HG03103 (cell line): Measurements from ENCODE around the gene NDUFV1.
"Not testable (repeated sequence)": the region's sequence is repeated elsewhere in the genome, so short reads cannot be mapped to it uniquely, and the experiment has no call there.

ENCODE experiments used
- ATAC-seq: cut with Tn5 transposase; IDR thresholded peaks from one replicate; pipeline ENCODE4 v1.9.1; 2021; ENCODE audit warnings: low read depth; ENCODE audit not compliant: unreplicated experiment

NDUFV1 gene

DNA sequence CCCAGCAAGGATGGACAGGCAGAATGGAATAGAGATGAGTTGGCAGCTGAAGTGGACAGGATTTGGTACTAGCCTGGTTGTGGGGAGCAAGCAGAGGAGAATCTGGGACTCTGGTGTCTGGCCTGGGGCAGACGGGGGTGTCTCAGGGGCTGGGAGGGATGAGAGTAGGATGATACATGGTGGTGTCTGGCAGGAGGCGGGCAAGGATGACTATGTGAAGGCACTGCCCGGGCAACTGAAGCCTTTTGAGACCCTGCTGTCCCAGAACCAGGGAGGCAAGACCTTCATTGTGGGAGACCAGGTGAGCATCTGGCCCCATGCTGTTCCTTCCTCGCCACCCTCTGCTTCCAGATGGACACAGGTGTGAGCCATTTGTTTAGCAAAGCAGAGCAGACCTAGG is 20.8 kb upstream of the NDUFV1 start:
- ATAC-seq: no peak

DNA sequence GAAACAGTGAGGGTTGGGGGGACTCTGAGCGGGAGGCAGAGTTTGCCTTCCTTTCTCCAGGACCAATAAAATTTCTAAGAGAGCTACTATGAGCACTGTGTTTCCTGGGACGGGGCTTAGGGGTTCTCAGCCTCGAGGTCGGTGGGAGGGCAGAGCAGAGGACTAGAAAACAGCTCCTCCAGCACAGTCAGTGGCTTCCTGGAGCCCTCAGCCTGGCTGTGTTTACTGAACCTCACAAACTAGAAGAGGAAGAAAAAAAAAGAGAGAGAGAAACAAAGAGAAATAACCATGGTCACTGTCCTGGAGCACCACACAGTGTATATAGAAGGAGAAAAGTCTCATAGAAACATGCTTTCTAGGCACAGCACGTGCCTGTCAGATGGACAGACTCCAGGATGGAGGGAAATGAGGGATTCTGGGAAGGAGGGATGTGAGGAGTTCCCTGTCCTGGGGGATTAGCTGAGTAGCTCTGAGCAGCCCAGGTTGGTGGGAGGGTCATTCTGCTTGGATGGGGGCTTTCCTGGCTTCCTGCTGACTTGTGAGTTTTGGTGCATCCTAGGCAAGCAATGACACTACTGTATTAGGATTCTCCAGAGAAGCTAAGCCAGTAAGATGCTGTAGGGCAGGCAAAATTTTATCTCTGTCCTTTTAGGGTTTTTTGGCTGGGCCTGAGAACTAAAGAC is 20.0 kb upstream of the NDUFV1 start:
- ATAC-seq: no peak

DNA sequence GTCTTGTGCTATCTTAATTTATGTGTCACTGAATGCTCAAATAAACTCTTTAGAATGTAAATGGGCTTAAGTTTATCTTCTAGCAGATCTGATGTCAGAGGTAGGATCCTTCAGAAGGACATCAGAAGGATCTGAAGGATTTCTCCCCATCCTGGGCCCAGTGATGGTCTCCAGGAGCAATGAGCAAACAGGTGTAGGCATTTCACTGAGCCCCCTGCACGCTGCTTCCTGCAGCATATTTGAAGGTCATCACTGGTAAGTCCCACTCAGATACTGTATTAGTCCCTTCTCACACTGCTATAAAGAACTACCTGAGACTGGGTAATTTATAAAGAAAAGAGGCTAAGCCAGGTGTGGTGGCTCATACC is 18.6 kb upstream of the NDUFV1 start:
- no peak for ATAC-seq

DNA sequence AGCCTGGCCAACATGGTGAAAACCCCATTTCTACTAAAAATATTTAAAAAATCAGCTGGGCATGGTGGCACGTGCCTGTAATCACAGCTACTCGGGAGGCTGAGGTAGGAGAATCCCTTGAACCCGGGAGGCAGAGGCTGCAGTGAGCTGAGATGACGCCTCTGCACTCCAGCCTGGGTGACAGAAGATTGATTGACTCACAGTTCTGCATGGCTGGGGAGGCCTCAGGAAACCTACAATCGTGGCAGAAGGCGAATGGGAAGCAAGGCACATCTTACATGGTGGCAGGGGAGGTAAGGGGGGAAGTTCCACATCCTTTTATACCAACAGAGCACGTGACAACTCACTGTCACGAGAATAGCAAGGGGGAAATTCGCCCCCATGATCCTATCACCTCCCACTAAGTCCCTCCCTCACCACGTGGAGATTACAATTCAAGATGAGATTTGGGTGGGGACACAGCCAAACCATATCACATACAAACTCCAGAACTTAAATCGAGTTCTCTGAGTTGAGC is 17.8 kb upstream of the NDUFV1 start:
- not testable (repeated sequence) for ATAC-seq

- no peak for ATAC-seq
These were observed 13.7 kb upstream of the NDUFV1 start for GRCh38 chr11:67592880-67593564.

DNA sequence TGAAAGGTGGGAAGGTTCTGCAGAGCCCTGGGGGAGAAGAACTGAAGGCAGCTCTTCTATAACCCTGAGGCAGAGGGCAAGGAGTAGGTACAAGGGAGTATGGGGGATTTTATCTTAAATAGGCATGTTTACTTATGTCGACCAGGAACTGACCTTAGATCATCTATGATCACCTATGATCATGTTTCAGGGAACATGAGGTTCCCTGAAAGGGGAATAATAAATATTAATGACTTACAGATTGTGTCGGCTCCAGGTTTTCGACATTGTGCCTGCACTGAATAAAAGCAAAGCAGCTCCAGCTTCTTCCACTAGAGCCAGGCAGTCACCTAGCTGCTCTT is 13.2 kb upstream of the NDUFV1 start:
- ATAC-seq: no peak

GRCh38 chr11:67594480-67594879 is 12.3 kb upstream of the NDUFV1 start:
- ATAC-seq: no peak

DNA sequence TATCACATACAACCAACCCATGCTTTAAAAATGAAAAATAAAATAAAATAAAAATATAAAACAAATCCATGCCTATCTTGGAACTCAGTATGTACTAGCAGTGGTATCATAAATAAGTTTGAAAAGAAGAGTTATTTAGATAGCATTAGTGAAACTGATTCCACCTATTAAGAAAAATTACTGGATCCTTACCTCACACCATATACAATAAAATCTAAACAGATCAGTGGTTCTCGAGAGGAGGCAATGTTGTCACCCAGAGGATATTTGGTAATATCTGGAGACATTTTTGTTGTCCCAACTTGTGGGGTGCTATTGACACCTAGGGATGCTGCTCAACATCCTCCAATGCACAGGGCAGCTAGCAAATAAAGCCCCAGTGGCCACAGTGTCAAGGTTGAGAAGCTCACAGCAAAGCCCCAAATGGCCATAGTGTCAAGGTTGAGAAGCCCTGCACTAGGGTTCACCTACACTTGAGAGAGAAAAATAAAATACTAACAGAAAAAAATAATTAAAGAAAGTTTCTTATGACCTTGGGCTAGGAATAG is 9.9 kb upstream of the NDUFV1 start:
- ATAC-seq: no peak

DNA sequence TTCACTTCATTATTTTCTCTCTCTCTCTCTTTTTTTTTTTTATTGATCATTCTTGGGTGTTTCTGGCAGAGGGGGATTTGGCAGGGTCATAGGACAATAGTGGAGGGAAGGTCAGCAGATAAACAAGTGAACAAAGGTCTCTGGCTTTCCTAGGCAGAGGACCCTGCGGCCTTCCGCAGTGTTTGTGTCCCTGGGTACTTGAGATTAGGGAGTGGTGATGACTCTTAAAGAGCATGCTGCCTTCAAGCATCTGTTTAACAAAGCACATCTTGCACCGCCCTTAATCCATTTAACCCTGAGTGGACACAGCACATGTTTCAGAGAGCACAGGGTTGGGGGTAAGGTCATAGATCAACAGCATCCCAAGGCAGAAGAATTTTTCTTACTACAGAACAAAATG is 9.3 kb upstream of the NDUFV1 start:
- not testable (repeated sequence) for ATAC-seq

DNA sequence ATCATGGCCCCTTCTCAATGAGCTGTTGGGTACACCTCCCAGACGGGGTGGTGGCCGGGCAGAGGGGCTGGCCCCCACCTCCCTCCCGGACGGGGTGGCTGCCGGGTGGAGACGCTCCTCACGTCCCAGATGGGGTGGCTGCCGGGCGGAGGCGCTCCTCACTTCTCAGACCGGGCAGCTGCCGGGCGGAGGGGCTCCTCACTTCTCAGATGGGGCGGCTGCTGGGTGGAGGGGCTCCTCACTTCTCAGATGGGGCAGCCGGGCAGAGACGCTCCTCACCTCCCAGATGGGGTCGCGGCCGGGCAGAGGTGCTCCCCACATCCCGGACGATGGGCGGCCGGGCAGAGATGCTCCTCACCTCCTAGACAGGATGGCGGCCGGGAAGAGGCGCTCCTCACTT is 8.8 kb upstream of the NDUFV1 start:
- ATAC-seq: not testable (repeated sequence)

GRCh38 chr11:67599149-67599548 is 7.6 kb upstream of the NDUFV1 start:
- ATAC-seq: no peak

- no peak for ATAC-seq
These were observed 6.3 kb upstream of the NDUFV1 start for GRCh38 chr11:67600324-67601029.

DNA sequence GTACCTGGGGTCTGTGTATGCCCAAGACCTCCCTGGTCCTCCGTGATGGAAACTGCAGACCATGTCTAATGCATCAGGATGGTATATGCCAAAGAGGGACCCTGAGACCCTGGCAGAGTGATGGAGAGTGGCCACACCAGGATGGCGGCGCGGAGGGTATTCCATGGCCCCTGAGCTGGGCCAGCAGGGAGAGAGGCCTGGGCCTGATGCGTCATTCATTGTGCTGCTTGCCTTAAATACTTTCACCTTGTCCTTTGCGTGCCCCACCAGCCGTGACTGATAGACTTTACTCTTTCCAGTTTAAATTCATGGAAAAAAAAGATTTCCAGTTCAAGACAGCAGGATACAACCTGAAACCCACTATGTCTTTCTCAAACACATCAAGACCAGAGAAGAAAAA is 5.6 kb upstream of the NDUFV1 start:
- ATAC-seq: no peak

DNA sequence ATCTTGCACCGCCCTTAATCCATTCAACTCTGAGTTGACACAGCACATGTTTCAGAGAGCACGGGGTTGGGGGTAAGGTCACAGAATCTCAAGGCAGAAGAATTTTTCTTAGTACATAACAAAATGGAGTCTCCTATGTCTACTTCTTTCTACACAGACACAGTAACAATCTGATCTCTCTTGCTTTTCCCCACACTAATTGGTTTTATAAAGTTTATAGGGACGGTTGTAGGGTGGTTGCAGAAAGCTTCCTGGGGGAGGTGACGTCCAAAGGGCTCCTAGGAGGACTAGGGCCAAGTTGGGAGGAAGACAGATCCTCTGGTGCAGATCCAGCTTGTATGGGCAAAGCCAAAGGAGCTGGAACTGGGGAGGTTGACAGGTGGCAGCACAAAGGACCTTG is 2.6 kb upstream of the NDUFV1 start:
- not testable (repeated sequence) for ATAC-seq

- ATAC-seq: no peak
These were observed 1.9 kb upstream of the NDUFV1 start for GRCh38 chr11:67604815-67605214.

GRCh38 chr11:67605231-67606011 is 1.3 kb upstream of the NDUFV1 start:
- no peak for ATAC-seq

- no peak for ATAC-seq
These were observed 644 bp upstream of the NDUFV1 start for GRCh38 chr11:67606093-67606491.

DNA sequence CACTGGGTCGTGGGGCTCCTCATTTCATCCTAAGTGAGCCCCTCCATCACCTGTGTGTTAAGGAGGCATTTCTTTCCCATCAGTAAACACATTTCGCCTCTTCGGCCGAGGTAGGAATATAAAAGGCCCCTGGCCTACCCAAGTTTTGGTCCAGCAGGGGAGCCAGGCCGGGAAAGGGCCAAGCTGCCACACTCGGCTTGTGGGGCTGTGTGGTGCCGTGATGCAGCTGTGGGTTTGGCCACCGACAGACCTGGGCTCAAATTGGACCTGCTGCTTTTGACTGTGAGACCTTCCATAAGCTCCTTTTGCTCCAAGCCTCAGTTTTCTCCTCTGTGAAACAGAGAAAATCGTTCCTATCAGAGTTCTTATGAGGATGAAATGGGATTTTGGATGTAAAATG is 771 bp downstream of the NDUFV1 start:
- no peak for ATAC-seq

- ATAC-seq: no peak
These were observed 1.8 kb downstream of the NDUFV1 start for GRCh38 chr11:67608486-67608885.

- no peak for ATAC-seq
These were observed 2.6 kb downstream of the NDUFV1 start for GRCh38 chr11:67609316-67609715.
